MM.1S (cell line): ENCODE results near the gene SLAIN2.

Experiments
- CTCF ChIP-seq: fragments of 300-600 bp; sonication (generic); IDR thresholded peaks from 2 replicates; pipeline ENCODE4 v1.5.1; 2016; ENCODE audit warnings: antibody characterized with exemption, low read length, mixed read lengths
- EZH2 ChIP-seq: fragments of 300-600 bp; sonication (generic); optimal IDR thresholded peaks from 2 replicates; pipeline ENCODE3; 2017; ENCODE audit warnings: low read depth, mild to moderate bottlenecking, antibody characterized with exemption, low read length, mixed read lengths
- EZH2phosphoT487 ChIP-seq: fragments of 300-600 bp; sonication (generic); IDR thresholded peaks from 2 replicates; pipeline ENCODE4 v1.6.1; 2018; ENCODE audit warnings: antibody characterized with exemption, low read length

GRCh38 chr4:48369771-48370170 lies 28.4 kb downstream of the SLAIN2 start:
- no peak for TF ChIP-seq CTCF
- TF ChIP-seq EZH2phosphoT487, result no peak
- no peak for TF ChIP-seq EZH2
